Stimulated activated naive CD8-positive, alpha-beta T cell treated with anti-CD3 and anti-CD28 coated beads, Interleukin-15, Interleukin-2, amounts not matched to agents 100 U/mL and 50 U/mL, for 24 hours (primary cell): ENCODE results near the gene PRDM5.

Experiments used
- ATAC-seq: fragments of 150-1000 bp; cut with Tn5 transposase; one replicate; pipeline ENCODE4 v1.10.0; 2021
- DNase-seq: peaks from one replicate; pipeline ENCODE4 v3.0.0; 2021

The PRDM5 gene

GRCh38 chr4:120856294-120856693 lies 66.2 kb downstream of the PRDM5 start:
- ATAC-seq (no peak), DNase-seq (no peak)

GRCh38 chr4:120855307-120856001 lies 67.1 kb downstream of the PRDM5 start:
- ATAC-seq (peak; percentile 32), DNase-seq (no peak)

DNA sequence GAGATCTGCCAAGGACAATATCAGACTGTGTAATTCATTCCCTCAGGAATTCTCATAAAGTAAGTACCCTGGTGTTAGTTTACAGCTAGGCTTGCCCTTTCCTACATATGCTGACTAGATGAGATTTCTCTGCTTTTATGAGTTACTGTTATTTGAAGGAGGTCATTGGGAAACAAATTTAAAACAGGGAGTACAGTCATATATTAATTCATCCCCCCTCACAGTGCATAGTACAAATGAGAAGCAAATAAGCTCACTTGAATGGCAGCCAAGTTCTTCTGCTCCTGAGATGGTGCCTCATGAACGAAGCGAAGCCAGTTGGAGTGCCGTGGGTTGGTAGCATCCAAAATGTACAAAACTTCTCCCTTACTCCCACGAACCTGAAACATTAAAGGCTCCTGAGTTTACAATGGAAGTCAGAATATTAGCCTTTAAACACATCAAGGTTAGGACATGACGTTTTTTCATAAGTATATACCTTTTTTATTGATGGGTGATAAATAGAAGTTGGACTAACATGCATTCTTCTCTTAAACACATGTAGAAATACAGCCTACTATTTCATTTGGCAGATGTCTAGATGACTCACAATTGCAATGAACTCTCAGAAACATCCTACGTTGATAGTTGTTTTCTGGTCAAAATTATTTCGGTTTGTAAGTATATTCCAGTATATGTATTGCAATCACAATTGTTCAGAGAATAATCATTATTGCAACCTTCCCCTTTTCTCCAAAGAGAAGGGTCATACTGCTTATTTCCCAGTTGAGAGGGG lies 69.2 kb downstream of the PRDM5 start:
- no peak for ATAC-seq
- DNase-seq = no peak

DNA sequence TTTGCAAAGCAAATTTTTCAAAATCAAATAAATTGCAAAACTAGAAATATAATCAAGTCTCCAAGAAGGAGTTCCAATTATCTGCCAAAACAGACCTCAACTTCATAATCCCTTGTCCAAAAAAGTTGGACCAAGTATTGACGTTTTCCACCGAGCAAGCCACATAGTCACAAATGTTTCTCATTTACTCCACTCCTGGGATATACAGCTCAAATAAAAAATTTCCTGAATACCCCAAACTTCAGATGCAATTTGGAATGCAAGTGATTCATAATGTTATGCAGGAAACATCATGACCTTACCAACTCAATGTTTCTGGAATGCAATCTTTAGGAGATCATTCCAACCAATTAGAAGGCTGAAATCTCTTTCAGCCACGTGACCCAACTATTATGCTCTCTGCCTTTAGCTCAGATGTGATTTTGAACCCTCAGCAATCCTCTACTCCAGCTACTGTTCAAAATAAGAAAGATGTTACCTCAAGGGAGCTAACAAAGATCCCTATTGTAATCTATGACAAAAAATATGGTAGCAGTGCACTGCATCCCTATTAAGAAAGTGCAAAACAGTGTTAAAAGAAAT lies 72.4 kb downstream of the PRDM5 start:
- no peak for DNase-seq

DNA sequence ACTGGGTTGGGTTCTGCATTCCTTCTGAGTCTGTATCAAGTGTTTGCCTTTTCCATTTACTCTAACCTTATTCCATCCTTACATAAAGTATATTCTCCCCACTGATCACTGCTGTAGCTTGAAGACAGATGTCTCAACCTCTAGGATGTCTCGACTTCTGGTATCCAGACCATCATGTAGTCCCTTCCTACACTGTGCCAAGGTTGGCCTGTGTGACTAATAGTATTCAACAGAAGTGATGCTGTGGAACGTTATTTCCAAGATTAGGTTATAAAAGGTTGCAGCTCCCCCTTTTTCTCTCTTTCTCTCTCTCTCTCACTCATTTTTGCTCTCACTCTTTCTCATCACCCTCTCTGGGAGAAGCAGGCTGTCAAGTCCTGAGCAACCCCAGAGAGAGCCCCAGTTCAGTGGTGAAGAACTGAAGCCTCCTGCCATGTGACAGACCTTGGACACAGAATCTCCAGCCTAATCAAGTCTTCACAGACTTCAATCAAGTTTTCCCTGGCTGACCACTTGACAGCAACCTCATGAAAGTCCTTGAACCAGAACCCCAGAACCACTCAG lies 75.4 kb downstream of the PRDM5 start:
- DNase-seq (no peak), ATAC-seq (peak; percentile 58)

More for the DNA sequence above, 72.4 kb downstream of the PRDM5 start:
- ATAC-seq = no peak

- DNase-seq (no peak), ATAC-seq (peak; percentile 67)
Measured at GRCh38 chr4:120844528-120844921, 78.0 kb downstream of the PRDM5 start.

DNA sequence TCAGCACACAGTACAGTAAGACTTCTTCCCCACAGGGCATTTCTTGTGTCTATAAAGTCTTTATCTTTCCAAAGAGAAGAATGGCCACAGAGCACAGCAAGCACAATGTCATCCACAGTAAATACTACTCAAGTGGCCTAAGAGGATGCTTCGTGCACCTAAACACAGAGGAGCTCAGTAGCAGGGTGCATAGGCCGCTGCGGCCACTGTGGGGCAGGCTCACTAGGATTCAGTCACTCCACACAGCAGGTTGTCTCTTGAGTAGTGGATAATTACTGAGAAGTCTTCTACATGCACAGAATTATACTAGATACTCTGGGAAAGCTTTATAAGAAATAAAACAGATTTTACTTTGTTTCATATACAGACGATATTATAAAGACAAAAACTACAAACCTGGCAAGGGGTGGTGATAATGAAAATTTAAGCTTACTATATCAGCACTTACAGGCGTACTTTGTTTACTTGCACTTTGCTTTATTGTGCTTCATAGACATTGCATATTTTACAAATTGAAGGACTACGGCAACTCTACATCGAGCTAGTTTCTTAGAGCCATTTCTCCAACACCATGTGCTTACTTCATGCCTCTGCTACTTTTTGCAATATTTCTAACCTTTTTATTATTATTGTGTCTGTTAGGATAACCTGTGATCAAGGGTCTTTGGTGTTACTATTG lies 78.5 kb downstream of the PRDM5 start:
- ATAC-seq = no peak
- DNase-seq = no peak

GRCh38 chr4:120842031-120842430 lies 80.5 kb downstream of the PRDM5 start:
- ATAC-seq (no peak), DNase-seq (no peak)

DNA sequence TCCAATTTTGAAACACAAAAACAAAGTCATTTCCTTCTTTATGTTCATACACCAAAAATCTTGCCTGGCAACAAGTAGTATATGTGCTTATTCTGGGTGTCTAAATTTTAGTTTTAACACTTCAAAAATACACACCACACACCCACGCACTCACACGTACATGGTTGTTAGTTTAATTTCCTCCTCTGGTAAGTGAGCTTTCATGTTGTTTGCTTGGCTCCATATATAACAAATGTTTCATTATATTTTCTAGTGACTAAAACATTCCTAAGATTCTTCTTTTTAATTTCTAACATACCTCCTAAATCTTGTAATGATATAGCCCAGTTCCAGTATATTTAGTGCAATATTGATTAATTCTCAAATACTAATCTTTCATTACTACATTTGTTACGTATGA lies 80.9 kb downstream of the PRDM5 start:
- DNase-seq (no peak), ATAC-seq (no peak)

GRCh38 chr4:120839974-120840751 lies 82.4 kb downstream of the PRDM5 start:
- no peak for ATAC-seq
- no peak for DNase-seq

- DNase-seq (no peak), ATAC-seq (no peak)
Measured at GRCh38 chr4:120839334-120839973, 83.1 kb downstream of the PRDM5 start.

- DNase-seq (no peak), ATAC-seq (no peak)
Measured at GRCh38 chr4:120838784-120839183, 83.7 kb downstream of the PRDM5 start.

DNA sequence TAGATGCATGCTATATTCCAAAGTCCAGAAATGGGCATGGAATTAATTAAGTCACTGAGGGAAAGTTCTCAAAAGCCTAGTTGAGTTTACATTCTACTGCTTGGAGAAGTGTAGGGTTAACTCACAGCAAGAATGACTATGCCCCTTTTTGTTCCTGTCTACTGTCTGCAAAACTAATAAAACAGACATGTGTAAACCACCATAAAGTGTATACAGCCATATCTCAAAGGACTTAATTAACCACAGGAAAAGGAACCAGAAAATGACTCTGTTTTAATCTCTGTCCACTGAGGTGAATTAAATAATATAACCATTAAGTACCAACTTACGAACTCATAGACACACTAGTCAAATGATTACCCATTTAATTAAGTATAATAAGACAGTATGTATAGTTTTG lies 84.9 kb downstream of the PRDM5 start:
- no peak for DNase-seq
- no peak for ATAC-seq

GRCh38 chr4:120835342-120835741 lies 87.2 kb downstream of the PRDM5 start:
- peak; percentile 42 for ATAC-seq

GRCh38 chr4:120830204-120830603 lies 92.3 kb downstream of the PRDM5 start:
- DNase-seq (no peak), ATAC-seq (no peak)

More at GRCh38 chr4:120835342-120835741, 87.2 kb downstream of the PRDM5 start:
- no peak for DNase-seq

GRCh38 chr4:120829113-120829831 lies 93.3 kb downstream of the PRDM5 start:
- no peak for DNase-seq
- ATAC-seq = no peak

DNA sequence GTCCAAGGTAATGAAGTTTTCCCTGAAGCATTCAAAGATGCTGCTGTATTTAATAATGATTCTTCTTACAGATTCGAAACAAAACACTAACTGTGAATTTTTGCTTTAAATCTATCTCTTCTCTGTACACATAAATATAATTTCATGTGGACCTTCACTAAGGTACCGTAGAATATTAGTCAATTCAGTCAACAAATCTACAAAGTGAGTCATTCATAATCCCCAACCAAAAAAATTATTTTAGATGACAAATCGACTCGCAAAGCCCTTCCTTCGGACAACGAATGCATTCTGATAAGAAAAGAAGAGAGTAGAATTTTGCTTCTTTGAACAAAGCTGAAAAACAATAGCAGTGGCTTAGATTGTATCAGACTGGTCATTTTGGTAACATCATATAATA lies 95.7 kb downstream of the PRDM5 start:
- no peak for ATAC-seq
- DNase-seq = no peak

GRCh38 chr4:120826449-120826848 lies 96.1 kb downstream of the PRDM5 start:
- no peak for ATAC-seq
- DNase-seq = no peak

DNA sequence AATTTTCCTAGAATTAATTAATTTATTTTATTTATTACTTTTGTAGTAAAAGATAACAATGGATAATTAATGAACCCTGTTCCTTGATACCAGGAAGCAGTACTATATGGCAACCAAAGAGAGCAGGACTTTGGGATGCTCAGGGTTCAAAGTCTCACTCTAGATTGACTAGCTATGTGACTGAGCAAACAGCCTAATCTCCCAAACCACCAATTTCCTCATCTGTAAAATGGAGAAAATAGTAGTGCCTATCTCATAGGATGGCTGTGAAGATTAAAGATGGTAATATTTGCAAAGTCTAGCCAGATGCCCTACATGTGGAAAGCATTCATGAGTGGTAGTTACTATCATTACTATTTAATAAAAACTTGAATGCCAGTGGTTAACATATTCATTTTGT lies 97.6 kb downstream of the PRDM5 start:
- ATAC-seq = no peak
- no peak for DNase-seq

DNA sequence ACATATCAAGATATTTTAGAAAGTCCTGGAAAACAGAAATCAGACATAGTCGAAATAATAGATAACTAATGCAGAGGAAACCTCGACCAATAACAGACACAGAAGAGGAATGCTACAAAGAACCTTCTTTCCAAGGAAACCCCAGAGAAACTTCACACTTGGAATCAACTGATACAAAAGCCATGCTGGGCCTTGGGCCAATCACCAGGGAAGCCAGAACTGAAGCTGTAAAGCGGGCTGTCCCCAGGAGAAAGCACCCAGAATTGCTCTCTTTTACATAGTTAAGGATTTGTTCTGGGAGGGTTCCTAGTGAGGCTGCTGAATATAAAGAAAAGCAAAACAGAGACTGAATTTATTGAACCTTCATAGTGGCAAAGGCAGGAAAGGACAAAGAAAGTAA lies 100.5 kb downstream of the PRDM5 start:
- DNase-seq (no peak), ATAC-seq (no peak)
